HG03159 (cell line): ENCODE results near the gene SRGAP2B.
"Not testable (repeated sequence)": the region's sequence is repeated elsewhere in the genome, so short reads cannot be mapped to it uniquely, and the experiment has no call there.

ENCODE experiments used
- ATAC-seq: cut with Tn5 transposase; IDR thresholded peaks from one replicate; pipeline ENCODE4 v1.9.1; 2021; ENCODE audit warnings: mild to moderate bottlenecking, moderate library complexity; ENCODE audit not compliant: unreplicated experiment

SRGAP2B gene

GRCh38 chr1:145093517-145094149, 1.5 kb downstream of the SRGAP2B start:
- not testable (repeated sequence) for ATAC-seq

GRCh38 chr1:145082483-145083255, 12.5 kb downstream of the SRGAP2B start:
- not testable (repeated sequence) for ATAC-seq

- ATAC-seq, result not testable (repeated sequence)
These were observed 14.9 kb downstream of the SRGAP2B start for GRCh38 chr1:145080193-145080592.

GRCh38 chr1:145079737-145080136, 15.4 kb downstream of the SRGAP2B start:
- not testable (repeated sequence) for ATAC-seq

- ATAC-seq, result not testable (repeated sequence)
These were observed 16.2 kb downstream of the SRGAP2B start for GRCh38 chr1:145078787-145079370.

GRCh38 chr1:145077872-145078786, 17.0 kb downstream of the SRGAP2B start:
- ATAC-seq, result not testable (repeated sequence)

- not testable (repeated sequence) for ATAC-seq
These were observed 18.3 kb downstream of the SRGAP2B start for GRCh38 chr1:145076877-145077276.

- ATAC-seq, result not testable (repeated sequence)
These were observed 21.0 kb downstream of the SRGAP2B start for GRCh38 chr1:145074021-145074559.

GRCh38 chr1:145071569-145071968, 23.6 kb downstream of the SRGAP2B start:
- not testable (repeated sequence) for ATAC-seq

GRCh38 chr1:145066486-145066885, 28.6 kb downstream of the SRGAP2B start:
- ATAC-seq, result not testable (repeated sequence)

- ATAC-seq, result not testable (repeated sequence)
These were observed 29.8 kb downstream of the SRGAP2B start for GRCh38 chr1:145065194-145065826.

GRCh38 chr1:145063941-145064648, 31.0 kb downstream of the SRGAP2B start:
- not testable (repeated sequence) for ATAC-seq

- ATAC-seq, result not testable (repeated sequence)
These were observed 31.8 kb downstream of the SRGAP2B start for GRCh38 chr1:145063285-145063684.

- not testable (repeated sequence) for ATAC-seq
These were observed 36.9 kb downstream of the SRGAP2B start for GRCh38 chr1:145058184-145058583.

GRCh38 chr1:145055217-145055760, 39.8 kb downstream of the SRGAP2B start:
- peak; percentile 98 for ATAC-seq

- not testable (repeated sequence) for ATAC-seq
These were observed 41.7 kb downstream of the SRGAP2B start for GRCh38 chr1:145053428-145053827.

GRCh38 chr1:145052019-145052776, 42.9 kb downstream of the SRGAP2B start:
- ATAC-seq, result not testable (repeated sequence)

- ATAC-seq, result not testable (repeated sequence)
These were observed 46.8 kb downstream of the SRGAP2B start for GRCh38 chr1:145048181-145048856.
